Medulla oblongata (tissue), 1 donor: ENCODE measurements around the gene MGAT5.

Experiments used
- DNase-seq: peaks from one replicate; pipeline ENCODE4 v3.0.0-alpha.2; 2015; ENCODE audit errors: extremely low spot score

Gene MGAT5

GRCh38 chr2:134305109-134305491, 51.2 kb downstream of the MGAT5 start:
- no peak for DNase-seq

GRCh38 chr2:134306521-134306920, 52.6 kb downstream of the MGAT5 start:
- DNase-seq, result no peak

GRCh38 chr2:134307334-134307733, 53.5 kb downstream of the MGAT5 start:
- DNase-seq, result no peak

GRCh38 chr2:134308474-134309385, 54.9 kb downstream of the MGAT5 start:
- no peak for DNase-seq

- no peak for DNase-seq
Measured at GRCh38 chr2:134310107-134311079, 56.5 kb downstream of the MGAT5 start.

- no peak for DNase-seq
Measured at GRCh38 chr2:134312482-134312881, 58.6 kb downstream of the MGAT5 start.

GRCh38 chr2:134314202-134314601, 60.3 kb downstream of the MGAT5 start:
- no peak for DNase-seq

GRCh38 chr2:134314681-134315368, 61.0 kb downstream of the MGAT5 start:
- no peak for DNase-seq

- DNase-seq, result no peak
Measured at GRCh38 chr2:134315471-134315870, 61.6 kb downstream of the MGAT5 start.

GRCh38 chr2:134319596-134320254, 65.9 kb downstream of the MGAT5 start:
- no peak for DNase-seq

- DNase-seq, result no peak
Measured at GRCh38 chr2:134320930-134321329, 67.1 kb downstream of the MGAT5 start.

- no peak for DNase-seq
Measured at GRCh38 chr2:134323777-134324176, 69.9 kb downstream of the MGAT5 start.

- no peak for DNase-seq
Measured at GRCh38 chr2:134324430-134324829, 70.6 kb downstream of the MGAT5 start.

GRCh38 chr2:134324947-134325346, 71.1 kb downstream of the MGAT5 start:
- DNase-seq, result no peak

GRCh38 chr2:134325696-134326095, 71.8 kb downstream of the MGAT5 start:
- DNase-seq, result no peak

- DNase-seq, result no peak
Measured at GRCh38 chr2:134327367-134327766, 73.5 kb downstream of the MGAT5 start.

- DNase-seq, result no peak
Measured at GRCh38 chr2:134331081-134331480, 77.2 kb downstream of the MGAT5 start.

GRCh38 chr2:134333646-134334189, 79.8 kb downstream of the MGAT5 start:
- peak; percentile 69 for DNase-seq

- DNase-seq, result no peak
Measured at GRCh38 chr2:134334542-134335353, 80.9 kb downstream of the MGAT5 start.

GRCh38 chr2:134335601-134336000, 81.7 kb downstream of the MGAT5 start:
- no peak for DNase-seq
